ENCODE data around the gene GOSR2. TPM values are rescaled to one million over a fixed set of nuclear protein-coding genes. Genes with fewer than 3 reads are reported as not detected.
A peak's percentile ranks its signal among the peaks of the same experiment; 100 is the strongest.
"Not testable (repeated sequence)": the region's sequence is repeated elsewhere in the genome, so short reads cannot be mapped to it uniquely, and the experiment has no call there.

Gene GOSR2
- total RNA-seq, 1 donor from 2014 or later: 29.5 TPM

- DNase-seq (ENCODE audit: low read depth in 2 of 2): no peak
Observed at GRCh38 chr17:46894024-46894423, 28.9 kb upstream of the GOSR2 start.

DNA sequence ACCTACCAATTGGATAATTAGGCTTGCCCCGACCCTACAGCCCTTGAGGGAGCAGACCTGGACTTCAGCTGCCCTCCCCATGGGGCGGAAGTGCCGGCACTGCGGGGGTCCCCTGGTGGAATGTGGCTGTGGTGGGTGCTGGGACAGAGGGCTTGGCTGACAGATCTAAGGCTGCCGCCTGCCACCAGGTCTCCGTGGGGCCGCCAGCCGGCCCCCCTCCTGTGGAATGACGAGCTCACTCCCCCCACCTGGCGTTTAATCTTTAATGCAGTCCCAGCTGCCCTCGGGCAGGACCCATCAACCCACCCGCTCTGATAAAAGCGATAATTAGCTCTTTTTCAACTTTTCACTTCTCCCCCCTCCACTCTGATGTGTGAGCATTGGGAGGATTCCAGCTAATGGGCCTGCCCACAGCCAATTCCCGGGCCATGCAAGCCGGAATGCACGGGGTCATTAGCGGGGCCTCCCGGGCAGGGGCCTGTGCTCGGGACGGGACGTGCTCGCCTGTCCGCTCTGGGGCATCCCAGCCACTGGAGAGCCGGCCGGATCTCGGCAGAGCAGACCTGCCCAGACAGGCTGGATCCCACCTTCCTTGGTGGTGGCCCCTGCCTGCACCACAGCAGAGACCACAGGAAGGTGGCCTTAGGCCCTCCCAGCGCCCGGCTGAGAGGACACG lies 28.3 kb upstream of the GOSR2 start:
- DNase-seq (ENCODE audit: low read depth in 2 of 2): no peak

GRCh38 chr17:46895171-46895570 lies 27.8 kb upstream of the GOSR2 start:
- no peak for DNase-seq (ENCODE audit: low read depth in 2 of 2)

DNA sequence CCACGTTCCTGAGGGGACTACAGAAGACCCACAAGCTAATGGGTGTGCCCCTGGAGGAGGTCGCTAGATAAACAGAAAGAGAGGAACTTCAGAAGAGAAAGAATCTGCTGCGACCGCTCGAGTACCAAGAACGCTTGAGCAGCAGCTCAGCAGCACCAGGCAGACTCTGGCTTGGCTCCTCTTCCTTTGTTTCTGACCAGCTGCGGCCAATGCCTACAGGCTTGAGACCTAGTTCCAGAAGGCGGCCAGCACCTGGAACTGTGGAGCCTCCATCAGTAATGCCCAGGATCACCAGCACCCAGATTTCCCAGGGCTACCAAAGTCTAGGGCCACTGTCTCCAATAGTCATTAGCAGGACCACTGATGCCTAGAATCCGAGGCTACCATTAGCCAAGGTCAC lies 26.0 kb upstream of the GOSR2 start:
- DNase-seq (ENCODE audit: low read depth in 2 of 2): no peak

DNA sequence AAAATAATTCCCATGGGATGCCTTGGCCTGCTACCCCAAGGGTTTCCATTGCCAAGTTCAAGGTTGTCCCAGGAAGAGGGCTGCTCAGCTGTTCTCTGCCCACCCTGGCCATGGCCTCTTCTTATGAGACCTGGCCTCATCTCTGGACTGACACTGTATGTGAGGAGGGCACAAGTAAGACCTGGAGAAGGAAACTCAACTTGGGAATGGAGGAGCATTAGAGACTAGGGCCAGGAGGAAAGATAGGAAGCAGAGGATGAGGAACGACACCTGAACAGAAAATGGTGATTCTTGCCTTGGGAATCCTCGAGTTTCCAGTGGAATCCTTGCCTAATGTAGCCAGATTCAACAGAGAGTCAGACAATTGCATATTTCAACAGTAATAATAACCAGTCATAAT lies 24.6 kb upstream of the GOSR2 start:
- DNase-seq (ENCODE audit: low read depth in 2 of 2): no peak

- no peak for DNase-seq (ENCODE audit: low read depth in 2 of 2)
Observed at GRCh38 chr17:46898860-46899259, 24.1 kb upstream of the GOSR2 start.

DNA sequence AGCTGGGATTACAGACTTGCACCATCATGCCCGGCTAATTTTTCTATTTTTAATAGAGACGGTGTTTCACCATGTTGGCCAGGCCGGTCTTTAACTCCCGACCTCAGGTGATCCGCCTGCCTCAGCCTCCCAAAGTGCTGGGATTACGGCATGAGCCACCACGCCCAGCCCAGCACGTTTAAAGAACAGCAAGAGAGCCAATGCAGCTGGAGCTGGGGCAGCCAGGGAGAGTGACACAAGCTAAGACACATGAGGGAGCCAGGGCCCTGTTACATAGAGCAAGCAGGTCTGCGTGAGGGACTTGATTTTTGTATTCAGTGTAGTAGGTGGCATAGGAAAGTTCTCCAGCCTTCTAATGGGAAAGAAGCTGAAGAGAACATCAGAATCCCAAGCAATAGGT lies 21.7 kb upstream of the GOSR2 start:
- DNase-seq (ENCODE audit: low read depth in 2 of 2): no peak

- DNase-seq (ENCODE audit: low read depth in 2 of 2): no peak
Observed at GRCh38 chr17:46903762-46904672, 18.9 kb upstream of the GOSR2 start.

DNA sequence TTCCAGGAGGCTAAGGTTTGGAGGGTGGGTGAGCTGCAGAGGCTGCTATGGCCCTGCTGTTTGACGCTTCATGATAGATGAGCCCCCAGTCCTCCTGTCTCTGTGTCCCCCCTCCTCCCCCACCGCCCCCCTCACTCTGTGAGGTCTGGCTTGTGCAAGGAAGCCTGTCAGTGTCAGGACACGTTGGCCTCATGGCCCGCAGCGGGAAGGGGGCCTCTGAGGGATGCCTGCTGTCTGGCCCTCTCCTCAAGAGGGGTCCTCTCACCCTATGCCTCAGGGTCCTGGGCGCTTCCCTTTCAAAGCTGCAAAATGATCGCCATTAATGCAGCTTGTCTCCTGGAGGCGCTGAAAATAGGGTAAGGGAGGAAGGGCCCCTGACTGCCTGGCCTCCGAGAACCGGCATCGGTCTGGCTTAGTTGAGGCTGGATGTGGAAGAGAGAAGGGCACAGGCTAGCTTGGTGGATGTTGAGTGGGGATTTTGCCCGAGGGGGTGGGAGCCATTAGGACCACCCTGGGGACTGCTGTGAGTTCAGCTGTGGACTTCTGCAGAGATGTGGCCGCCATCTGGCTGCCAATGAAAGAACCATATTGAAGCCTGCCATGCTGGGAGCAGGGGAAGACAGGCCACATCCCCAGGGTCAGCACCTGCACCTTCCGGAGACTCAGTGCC lies 14.8 kb upstream of the GOSR2 start:
- DNase-seq (ENCODE audit: low read depth in 2 of 2): no peak

GRCh38 chr17:46910179-46910927 lies 12.6 kb upstream of the GOSR2 start:
- DNase-seq (ENCODE audit: low read depth in 2 of 2): no peak

- no peak for DNase-seq (ENCODE audit: low read depth in 2 of 2)
Observed at GRCh38 chr17:46911311-46911710, 11.6 kb upstream of the GOSR2 start.

DNA sequence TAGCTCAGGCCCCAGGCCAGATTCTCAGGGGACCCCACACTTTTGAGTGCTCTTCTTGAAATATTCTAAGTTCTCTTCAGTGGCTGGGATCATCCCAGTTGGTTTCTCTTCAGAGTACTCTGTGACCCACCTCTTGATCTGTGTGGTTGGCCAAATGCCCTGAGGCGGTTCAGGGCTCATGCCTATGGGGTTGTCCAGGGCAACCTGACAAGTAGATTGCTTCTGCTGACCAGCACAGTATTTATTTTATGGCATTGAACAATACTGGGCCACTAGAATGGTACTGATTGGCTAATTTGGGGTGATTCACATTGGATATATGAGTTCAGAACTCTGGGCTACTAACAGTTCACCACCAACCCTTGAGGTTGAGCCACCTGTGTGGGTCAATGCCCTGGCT lies 7.4 kb upstream of the GOSR2 start:
- DNase-seq (ENCODE audit: low read depth in 2 of 2): no peak

GRCh38 chr17:46916211-46916610 lies 6.7 kb upstream of the GOSR2 start:
- no peak for DNase-seq (ENCODE audit: low read depth in 2 of 2)

- DNase-seq (ENCODE audit: low read depth in 2 of 2): no peak
Observed at GRCh38 chr17:46916623-46917022, 6.3 kb upstream of the GOSR2 start.

DNA sequence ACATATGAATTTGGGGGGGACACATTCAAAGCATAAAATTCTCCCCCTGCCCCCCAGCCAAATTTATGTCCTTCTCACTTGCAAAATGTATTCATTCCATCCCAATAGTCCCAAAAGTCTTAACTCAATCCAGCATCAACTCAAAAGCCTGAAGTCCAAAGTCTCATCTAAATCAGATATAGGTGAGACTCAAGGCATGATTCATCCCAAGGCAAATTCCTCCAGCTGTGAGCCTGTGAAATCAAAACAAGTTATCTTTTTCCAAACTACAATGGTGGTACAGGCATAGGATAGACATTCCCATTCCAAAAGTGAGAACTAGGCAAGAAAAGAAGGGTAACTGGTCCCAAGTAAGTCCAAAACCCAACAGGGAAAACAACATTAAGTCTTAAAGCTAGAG lies 5.9 kb upstream of the GOSR2 start:
- DNase-seq (ENCODE audit: low read depth in 2 of 2): no peak

- no peak for DNase-seq (ENCODE audit: low read depth in 2 of 2)
Observed at GRCh38 chr17:46917516-46917915, 5.4 kb upstream of the GOSR2 start.

- DNase-seq (ENCODE audit: low read depth in 2 of 2): not testable (repeated sequence)
Observed at GRCh38 chr17:46921962-46922361, 998 bp upstream of the GOSR2 start.

DNA sequence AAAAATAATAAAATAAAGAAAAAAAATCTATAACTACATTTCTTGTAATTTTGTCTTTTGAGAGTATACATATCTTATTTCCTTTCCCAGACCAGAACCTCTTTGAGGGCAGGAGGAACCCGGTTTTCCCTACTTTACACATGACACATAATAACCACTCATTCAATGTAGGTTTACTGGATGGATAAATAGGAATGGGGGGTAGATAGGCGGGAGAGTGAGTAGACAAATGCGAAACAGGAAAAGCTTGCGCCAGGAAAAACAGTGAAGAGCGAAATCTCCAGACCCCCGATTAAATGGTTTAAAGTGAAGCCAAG lies 515 bp upstream of the GOSR2 start:
- DNase-seq (ENCODE audit: low read depth in 2 of 2): no peak

GRCh38 chr17:46925185-46925868 lies 2.4 kb downstream of the GOSR2 start:
- no peak for DNase-seq (ENCODE audit: low read depth in 2 of 2)

DNA sequence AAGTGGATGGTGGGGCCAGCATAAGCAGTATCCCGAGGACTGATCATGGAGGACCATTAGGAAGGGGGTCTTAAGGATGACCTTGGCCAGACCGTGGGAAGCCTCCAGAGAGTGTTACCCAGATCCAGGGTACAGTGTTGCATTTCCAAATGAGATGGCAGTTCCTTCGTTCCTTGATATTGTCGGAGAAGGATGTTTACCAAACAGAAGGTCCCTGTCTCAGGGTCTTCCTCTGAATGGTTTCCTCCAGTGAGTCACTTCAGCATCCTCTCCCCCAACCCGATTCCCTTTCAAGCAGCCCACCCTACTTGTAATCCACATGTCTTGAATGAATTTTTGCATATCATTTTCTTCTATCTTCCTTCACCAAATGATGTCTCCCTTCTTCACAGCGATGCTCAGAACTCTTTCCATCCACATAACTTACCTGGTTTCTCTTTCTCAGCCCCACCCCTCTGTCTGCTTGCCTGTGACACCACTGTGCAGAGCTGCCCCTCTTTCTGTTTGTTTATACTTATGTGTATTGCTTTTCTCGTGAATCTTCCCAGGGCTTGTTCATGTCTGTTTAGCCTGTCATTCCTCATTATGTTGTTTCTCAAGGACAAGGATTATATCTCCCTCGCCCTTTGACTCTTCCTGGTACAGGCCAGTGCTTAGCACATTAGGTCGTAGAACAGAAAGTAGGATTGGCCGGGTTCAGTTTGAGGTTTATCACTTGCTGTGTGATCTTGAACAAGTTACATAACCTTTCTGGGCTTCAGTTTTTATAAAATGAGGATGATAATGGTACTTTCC lies 5.7 kb downstream of the GOSR2 start:
- peak in 1 of 2 donors; percentile 40 for DNase-seq (ENCODE audit: low read depth in 2 of 2)

Measured in dermis microvascular lymphatic vessel endothelial cell (primary cell).